GM18858 (cell line): ENCODE data around the gene HBQ1.
"Not testable (repeated sequence)": the region's sequence is repeated elsewhere in the genome, so short reads cannot be mapped to it uniquely, and the experiment has no call there.

Experiments used
- ATAC-seq: cut with Tn5 transposase; IDR thresholded peaks from one replicate; pipeline ENCODE4 v1.9.1; 2021; ENCODE audit not compliant: unreplicated experiment

Gene HBQ1

GRCh38 chr16:160242-160641, 20.0 kb upstream of the HBQ1 start:
- not testable (repeated sequence) for ATAC-seq

GRCh38 chr16:160691-161190, 19.5 kb upstream of the HBQ1 start:
- ATAC-seq: no peak

- no peak for ATAC-seq
Measured at GRCh38 chr16:162271-162991, 17.8 kb upstream of the HBQ1 start.

DNA sequence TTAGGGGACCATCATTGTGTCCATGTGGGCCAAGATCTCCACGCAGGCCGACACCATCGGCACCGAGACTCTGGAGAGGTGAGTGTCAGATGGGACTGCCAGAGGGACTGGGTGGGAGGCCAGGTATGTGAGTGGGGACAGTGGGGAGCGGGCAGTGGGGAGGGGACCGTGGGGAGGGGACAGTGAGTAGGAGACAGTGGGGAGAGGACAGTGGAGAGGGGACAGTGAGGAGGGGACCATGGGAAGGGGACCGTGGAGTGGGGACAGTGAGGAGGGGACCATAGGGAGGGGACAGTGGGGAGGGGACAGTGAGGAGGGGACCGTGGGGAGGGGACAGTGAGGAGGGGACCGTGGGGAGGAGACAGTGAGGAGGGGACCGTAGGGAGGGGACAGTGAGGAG, 17.1 kb upstream of the HBQ1 start:
- ATAC-seq: not testable (repeated sequence)

GRCh38 chr16:163696-164095, 16.6 kb upstream of the HBQ1 start:
- ATAC-seq: not testable (repeated sequence)

GRCh38 chr16:164134-164823, 16.0 kb upstream of the HBQ1 start:
- ATAC-seq: not testable (repeated sequence)

- no peak for ATAC-seq
Measured at GRCh38 chr16:164827-165538, 15.3 kb upstream of the HBQ1 start.

DNA sequence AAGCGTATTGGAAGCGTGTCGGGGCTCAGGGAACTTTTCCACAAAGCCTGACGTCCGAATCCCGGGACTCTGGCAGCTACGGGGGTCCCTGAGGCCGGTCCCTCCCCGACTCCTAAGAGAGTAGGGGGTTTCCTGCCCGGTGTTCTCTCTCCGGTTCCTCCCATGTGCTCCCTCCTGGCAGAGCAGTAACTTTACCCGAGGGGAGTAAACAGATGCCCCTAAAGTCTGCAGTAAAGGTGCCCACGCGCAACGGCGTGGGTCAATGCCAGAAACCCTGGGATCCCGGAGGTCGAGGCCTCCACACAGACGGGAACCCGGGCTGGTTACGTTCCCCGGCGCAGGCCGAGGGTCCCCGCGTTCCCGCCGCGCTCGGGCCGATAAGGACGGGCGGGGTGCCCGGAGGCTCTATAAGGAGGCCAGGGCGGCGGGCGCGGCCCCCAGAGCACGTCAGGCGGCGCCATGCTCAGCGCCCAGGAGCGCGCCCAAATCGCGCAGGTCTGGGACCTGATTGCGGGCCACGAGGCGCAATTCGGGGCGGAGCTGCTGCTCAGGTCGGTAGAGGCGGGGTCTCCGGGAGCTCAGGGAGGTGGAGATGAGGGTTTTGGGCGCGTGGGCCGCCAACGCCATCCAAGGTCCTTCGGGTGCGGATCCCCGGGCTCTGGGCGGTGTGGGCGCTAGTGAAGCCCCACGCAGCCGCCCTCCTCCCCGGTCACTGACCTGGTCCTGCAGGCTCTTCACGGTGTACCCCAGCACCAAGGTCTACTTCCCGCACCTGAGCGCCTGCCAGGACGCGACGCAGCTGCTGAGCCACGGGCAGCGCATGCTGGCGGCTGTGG, 14.5 kb upstream of the HBQ1 start, which contains the start of gene HBM:
TSS of gene HBM (plus strand) at position 440 of the 836 bp plus-strand sequence. CDS start at position 460, 20 bp downstream.
- no peak for ATAC-seq

DNA sequence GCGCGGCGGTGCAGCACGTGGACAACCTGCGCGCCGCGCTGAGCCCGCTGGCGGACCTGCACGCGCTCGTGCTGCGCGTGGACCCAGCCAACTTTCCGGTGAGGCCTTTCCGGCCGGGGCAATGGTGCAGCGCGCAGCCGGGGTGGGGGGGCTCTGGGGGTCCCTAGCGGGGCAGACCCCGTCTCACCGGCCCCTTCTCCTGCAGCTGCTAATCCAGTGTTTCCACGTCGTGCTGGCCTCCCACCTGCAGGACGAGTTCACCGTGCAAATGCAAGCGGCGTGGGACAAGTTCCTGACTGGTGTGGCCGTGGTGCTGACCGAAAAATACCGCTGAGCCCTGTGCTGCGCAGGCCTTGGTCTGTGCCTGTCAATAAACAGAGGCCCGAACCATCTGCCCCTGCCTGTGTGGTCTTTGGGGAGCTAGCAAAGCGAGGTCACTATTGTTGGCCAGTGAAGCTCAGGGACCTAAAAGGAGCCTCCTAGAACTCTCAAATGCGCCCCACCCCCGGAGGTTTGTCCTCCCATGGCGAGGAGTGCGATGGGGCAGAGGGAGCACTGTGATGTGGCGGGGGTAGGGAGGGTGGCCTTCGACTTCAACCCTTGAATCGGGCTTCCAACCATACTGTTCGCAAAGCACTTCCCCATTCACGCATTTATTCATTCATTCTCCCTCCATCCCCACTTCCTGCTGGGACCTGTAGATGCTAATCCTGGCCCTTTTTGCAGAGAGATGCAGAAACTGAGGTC, 13.7 kb upstream of the HBQ1 start:
- ATAC-seq: no peak

- ATAC-seq: no peak
Measured at GRCh38 chr16:167122-167690, 13.1 kb upstream of the HBQ1 start.

DNA sequence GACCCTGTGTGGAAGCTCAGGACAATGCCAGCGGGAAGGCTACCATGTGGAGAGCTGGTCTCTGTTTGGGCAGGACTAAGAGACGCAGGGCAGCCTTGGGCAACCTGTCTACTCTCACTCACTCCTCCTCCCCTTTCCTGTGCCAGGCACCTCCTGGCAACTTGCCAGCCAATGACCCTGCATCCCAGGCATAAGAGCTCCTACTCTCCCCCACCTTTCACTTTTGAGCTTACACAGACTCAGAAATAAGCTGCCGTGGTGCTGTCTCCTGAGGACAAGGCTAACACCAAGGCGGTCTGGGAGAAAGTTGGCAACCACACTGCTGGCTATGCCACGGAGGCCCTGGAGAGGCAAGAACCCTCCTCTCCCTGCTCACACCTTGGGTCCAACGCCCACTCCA, 11.8 kb upstream of the HBQ1 start:
- ATAC-seq: no peak

GRCh38 chr16:169014-169413, 11.2 kb upstream of the HBQ1 start:
- no peak for ATAC-seq

- not testable (repeated sequence) for ATAC-seq
Measured at GRCh38 chr16:170088-170507, 10.2 kb upstream of the HBQ1 start.

DNA sequence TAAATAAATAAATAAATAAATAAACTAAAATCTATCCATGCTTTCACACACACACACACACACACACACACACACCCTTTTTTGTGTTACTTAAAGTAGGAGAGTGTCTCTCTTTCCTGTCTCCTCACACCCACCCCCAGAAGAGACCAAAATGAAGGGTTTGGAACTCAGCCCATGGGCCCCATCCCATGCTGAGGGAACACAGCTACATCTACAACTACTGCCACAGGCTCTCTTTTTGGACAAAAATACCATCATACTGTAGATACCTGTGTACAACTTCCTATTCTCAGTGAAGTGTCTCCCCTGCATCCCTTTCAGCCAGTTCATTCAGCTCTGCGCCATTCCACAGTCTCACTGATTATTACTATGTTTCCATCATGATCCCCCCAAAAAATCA, 9.5 kb upstream of the HBQ1 start:
- ATAC-seq: no peak

GRCh38 chr16:172374-172941, 7.8 kb upstream of the HBQ1 start, which contains the start of gene HBA2:
Gene HBA2 (plus strand): TSS chr16:172876. CDS start chr16:172913, 37 bp downstream.
- not testable (repeated sequence) for ATAC-seq

- ATAC-seq: not testable (repeated sequence)
Measured at GRCh38 chr16:173211-173854, 6.9 kb upstream of the HBQ1 start.

DNA sequence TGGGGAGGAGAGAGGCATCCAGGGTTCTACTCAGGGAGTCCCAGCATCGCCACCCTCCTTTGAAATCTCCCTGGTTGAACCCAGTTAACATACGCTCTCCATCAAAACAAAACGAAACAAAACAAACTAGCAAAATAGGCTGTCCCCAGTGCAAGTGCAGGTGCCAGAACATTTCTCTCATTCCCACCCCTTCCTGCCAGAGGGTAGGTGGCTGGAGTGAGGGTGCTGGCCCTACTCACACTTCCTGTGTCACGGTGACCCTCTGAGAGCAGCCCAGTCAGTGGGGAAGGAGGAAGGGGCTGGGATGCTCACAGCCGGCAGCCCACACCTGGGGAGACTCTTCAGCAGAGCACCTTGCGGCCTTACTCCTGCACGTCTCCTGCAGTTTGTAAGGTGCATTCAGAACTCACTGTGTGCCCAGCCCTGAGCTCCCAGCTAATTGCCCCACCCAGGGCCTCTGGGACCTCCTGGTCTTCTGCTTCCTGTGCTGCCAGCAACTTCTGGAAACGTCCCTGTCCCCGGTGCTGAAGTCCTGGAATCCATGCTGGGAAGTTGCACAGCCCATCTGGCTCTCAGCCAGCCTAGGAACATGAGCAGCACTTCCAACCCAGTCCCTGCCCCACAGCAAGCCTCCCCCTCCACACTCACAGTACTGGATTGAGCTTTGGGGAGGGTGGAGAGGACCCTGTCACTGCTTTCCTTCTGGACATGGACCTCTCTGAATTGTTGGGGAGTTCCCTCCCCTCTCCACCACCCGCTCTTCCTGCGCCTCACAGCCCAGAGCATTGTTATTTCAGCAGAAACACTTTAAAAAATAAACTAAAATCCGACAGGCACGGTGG, 6.1 kb upstream of the HBQ1 start:
- not testable (repeated sequence) for ATAC-seq
